Keratinocyte (primary cell): ENCODE measurements around the gene CYTH1. TPM values are rescaled to one million over a fixed set of nuclear protein-coding genes. Genes with fewer than 3 reads are reported as not detected.

Experiments
- DNase-seq: peaks from one replicate; pipeline ENCODE4 v3.0.0-alpha.2; 2011; ENCODE audit warnings: low read depth, missing footprints, low spot score
- FAIRE-seq: peaks from 2 replicates; lab custom pipeline; 2011; peaks lifted over from hg19 to GRCh38; lab: Jason Lieb, UNC
- H2AFZ ChIP-seq: 2 replicates; pipeline ENCODE4 v1.6.0; 2012; ENCODE audit warnings: low read length, control low read depth, inconsistent platforms; ENCODE audit not compliant: control insufficient read depth
- H3K27ac ChIP-seq: 2 replicates; pipeline ENCODE4 v1.5.1; 2011; ENCODE audit warnings: low read length; ENCODE audit not compliant: control insufficient read depth, insufficient read depth
- H3K27me3 ChIP-seq: 3 replicates; pipeline ENCODE4 v1.6.0; 2011; ENCODE audit warnings: low read length; ENCODE audit not compliant: control insufficient read depth, insufficient read depth; ENCODE audit errors: extremely low read depth
- H3K36me3 ChIP-seq, 2 experiments: 2 replicates in 1 of 2; 3 replicates in 1 of 2; pipeline ENCODE4 v1.5.1; 2011; ENCODE audit warnings: low read length in 2 of 2, mild to moderate bottlenecking in 1 of 2; ENCODE audit not compliant: control insufficient read depth in 2 of 2, insufficient read depth in 2 of 2; ENCODE audit errors: extremely low read depth in 1 of 2
- H3K4me1 ChIP-seq: 3 replicates; pipeline ENCODE4 v1.5.1; 2011; ENCODE audit warnings: low read length; ENCODE audit not compliant: control insufficient read depth, insufficient read depth; ENCODE audit errors: extremely low read depth
- H3K4me2 ChIP-seq: 3 replicates; pipeline ENCODE4 v1.6.0; 2011; ENCODE audit warnings: low read depth, low read length; ENCODE audit not compliant: control insufficient read depth, insufficient read depth; ENCODE audit errors: extremely low read depth
- H3K4me3 ChIP-seq, 3 experiments: fragments of 200-600 bp in 1 of 3; sonication (generic) in 1 of 3; 2 replicates in 2 of 3; 3 replicates in 1 of 3; pipeline ENCODE4 v1.5.1; 2011 to 2016; ENCODE audit warnings: low read length in 3 of 3, mild to moderate bottlenecking in 3 of 3, control low read depth in 2 of 3, inconsistent platforms in 1 of 3, low read depth in 1 of 3, mixed read lengths in 1 of 3, mixed run types in 1 of 3, moderate library complexity in 1 of 3; ENCODE audit not compliant: control insufficient read depth in 2 of 3, insufficient read depth in 2 of 3; ENCODE audit errors: extremely low read depth in 1 of 3
- H3K79me2 ChIP-seq: 2 replicates; pipeline ENCODE4 v1.6.0; 2012; ENCODE audit warnings: low read length; ENCODE audit not compliant: control insufficient read depth, insufficient read depth
- H3K9ac ChIP-seq: 3 replicates; pipeline ENCODE4 v1.6.0; 2011; ENCODE audit warnings: low read length; ENCODE audit not compliant: control insufficient read depth, insufficient read depth; ENCODE audit errors: extremely low read depth
- H3K9me1 ChIP-seq: 3 replicates; pipeline ENCODE4 v1.6.0; 2011; ENCODE audit warnings: low read length; ENCODE audit not compliant: control insufficient read depth, insufficient read depth; ENCODE audit errors: extremely low read depth
- H3K9me3 ChIP-seq: 2 replicates; pipeline ENCODE4 v1.5.1; 2012; ENCODE audit warnings: low read depth, low read length; ENCODE audit not compliant: control insufficient read depth
- H4K20me1 ChIP-seq: 3 replicates; pipeline ENCODE4 v1.6.0; 2011; ENCODE audit warnings: low read length; ENCODE audit not compliant: control insufficient read depth, insufficient read depth; ENCODE audit errors: extremely low read depth
- EZH2 ChIP-seq: IDR thresholded peaks from one replicate; pipeline ENCODE4 v1.6.1; 2012; ENCODE audit warnings: inconsistent platforms, mild to moderate bottlenecking, low read length, moderate library complexity
- dilution Hi-C: fragments of 300-500 bp; cut with MboI; formaldehyde crosslinking; loops from one replicate; pipeline ENCODE4 v1.7.0; 2020; ENCODE audit warnings: low sequenced_read_pairs; ENCODE audit not compliant: extremely low pct_ligation_motif_present
- polyA plus RNA-seq, 5 experiments: library from polyadenylated mRNA; depleted of rRNA in 3 of 5; stranded (reverse) in 3 of 5; stranded (forward) in 1 of 5; unstranded in 1 of 5; fragments of >200 nt; gene quantifications; 1 replicate in 1 of 5; 2 replicates in 3 of 5; 3 replicates in 1 of 5; pipeline versions ENCODE4 v1.2.1 to v1.2.3, GENCODE V29; 2011 to 2012; ENCODE audit warnings: missing spikeins in 2 of 5, low read depth in 1 of 5, low replicate concordance in 1 of 5
- TF ChIP-seq, protein P1 (sequence below), 3 experiments: IDR thresholded peaks in 1 of 3; conservative IDR thresholded peaks in 1 of 3; optimal IDR thresholded peaks in 1 of 3; 2 replicates in 2 of 3; 3 replicates in 1 of 3; pipeline versions ENCODE3 to v1.5.1; 2011; ENCODE audit warnings: low read length in 3 of 3, mild to moderate bottlenecking in 3 of 3, moderate library complexity in 2 of 3, control low read depth in 1 of 3, inconsistent platforms in 1 of 3; ENCODE audit not compliant: insufficient read depth in 2 of 3; ENCODE audit errors: extremely low read depth in 1 of 3

Gene CYTH1
- polyA plus RNA-seq, 1 donor (not counting 4 experiments of a cell fraction or from before 2014, with no cell fraction given): 28.3 TPM

- dilution Hi-C loops: no loop called here
- H3K36me3 ChIP-seq: peaks cover 0 to 6% of the 10 kb centered on the region in 2 experiments
- H3K4me3 ChIP-seq: no peak overlapping the region
- no peaks in the 10 kb centered on the region for H3K79me2 ChIP-seq
- H3K9me3 ChIP-seq: no peaks in the 10 kb centered on the region
- FAIRE-seq: no peak
- H3K4me1 ChIP-seq: peaks cover 52% of the 10 kb centered on the region
- no peaks in the 10 kb centered on the region for H3K27me3 ChIP-seq
- no peak overlapping the region for H3K4me2 ChIP-seq
- no peaks in the 10 kb centered on the region for H4K20me1 ChIP-seq
- H3K9me1 ChIP-seq: no peaks in the 10 kb centered on the region
- TF ChIP-seq, protein P1, sequence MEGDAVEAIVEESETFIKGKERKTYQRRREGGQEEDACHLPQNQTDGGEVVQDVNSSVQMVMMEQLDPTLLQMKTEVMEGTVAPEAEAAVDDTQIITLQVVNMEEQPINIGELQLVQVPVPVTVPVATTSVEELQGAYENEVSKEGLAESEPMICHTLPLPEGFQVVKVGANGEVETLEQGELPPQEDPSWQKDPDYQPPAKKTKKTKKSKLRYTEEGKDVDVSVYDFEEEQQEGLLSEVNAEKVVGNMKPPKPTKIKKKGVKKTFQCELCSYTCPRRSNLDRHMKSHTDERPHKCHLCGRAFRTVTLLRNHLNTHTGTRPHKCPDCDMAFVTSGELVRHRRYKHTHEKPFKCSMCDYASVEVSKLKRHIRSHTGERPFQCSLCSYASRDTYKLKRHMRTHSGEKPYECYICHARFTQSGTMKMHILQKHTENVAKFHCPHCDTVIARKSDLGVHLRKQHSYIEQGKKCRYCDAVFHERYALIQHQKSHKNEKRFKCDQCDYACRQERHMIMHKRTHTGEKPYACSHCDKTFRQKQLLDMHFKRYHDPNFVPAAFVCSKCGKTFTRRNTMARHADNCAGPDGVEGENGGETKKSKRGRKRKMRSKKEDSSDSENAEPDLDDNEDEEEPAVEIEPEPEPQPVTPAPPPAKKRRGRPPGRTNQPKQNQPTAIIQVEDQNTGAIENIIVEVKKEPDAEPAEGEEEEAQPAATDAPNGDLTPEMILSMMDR (optimal IDR thresholded peaks at IDR 0.05 in 1 of 3, IDR thresholded peaks at IDR 0.05 in 1 of 3, conservative IDR thresholded peaks at IDR 0.05 in 1 of 3; ENCODE audit: extremely low read depth in 1 of 3, insufficient read depth in 2 of 3, low read length in 3 of 3): no peak
- TF ChIP-seq EZH2: no peak
- H3K27ac ChIP-seq: no peak overlapping the region
- DNase-seq: no peak
- H2AFZ ChIP-seq: no peak overlapping the region
- no peak overlapping the region for H3K9ac ChIP-seq
Measured at GRCh38 chr17:78667741-78668640, 114.1 kb downstream of the CYTH1 start.

GRCh38 chr17:78667091-78667490 is 115.0 kb downstream of the CYTH1 start:
- FAIRE-seq: no peak
- Histone ChIP-seq H3K9ac (no peak overlapping the region), H2AFZ (no peak overlapping the region), H3K36me3 (peaks cover 0 to 6% of the 10 kb centered on the region in 2 experiments), H3K27me3 (no peaks in the 10 kb centered on the region), H3K9me1 (no peaks in the 10 kb centered on the region), H3K4me3 (no peak overlapping the region), H3K79me2 (no peaks in the 10 kb centered on the region), H4K20me1 (no peaks in the 10 kb centered on the region), H3K27ac (no peak overlapping the region), H3K9me3 (no peaks in the 10 kb centered on the region), H3K4me1 (peaks cover 44% of the 10 kb centered on the region), H3K4me2 (no peak overlapping the region)
- no peak for TF ChIP-seq EZH2
- TF ChIP-seq, protein P1 (optimal IDR thresholded peaks at IDR 0.05 in 1 of 3, IDR thresholded peaks at IDR 0.05 in 1 of 3, conservative IDR thresholded peaks at IDR 0.05 in 1 of 3; ENCODE audit: extremely low read depth in 1 of 3, insufficient read depth in 2 of 3, low read length in 3 of 3): no peak
- DNase-seq: no peak
- dilution Hi-C loops: no loop called here
